Measurements from ENCODE around the gene KANSL1L. TPM values are rescaled to one million over a fixed set of nuclear protein-coding genes. Genes with fewer than 3 reads are reported as not detected.
"Not testable (repeated sequence)": the region's sequence is repeated elsewhere in the genome, so short reads cannot be mapped to it uniquely, and the experiment has no call there.

The KANSL1L gene
- total RNA-seq, 1 experiment from 2014 or later: 8.8 TPM

DNA sequence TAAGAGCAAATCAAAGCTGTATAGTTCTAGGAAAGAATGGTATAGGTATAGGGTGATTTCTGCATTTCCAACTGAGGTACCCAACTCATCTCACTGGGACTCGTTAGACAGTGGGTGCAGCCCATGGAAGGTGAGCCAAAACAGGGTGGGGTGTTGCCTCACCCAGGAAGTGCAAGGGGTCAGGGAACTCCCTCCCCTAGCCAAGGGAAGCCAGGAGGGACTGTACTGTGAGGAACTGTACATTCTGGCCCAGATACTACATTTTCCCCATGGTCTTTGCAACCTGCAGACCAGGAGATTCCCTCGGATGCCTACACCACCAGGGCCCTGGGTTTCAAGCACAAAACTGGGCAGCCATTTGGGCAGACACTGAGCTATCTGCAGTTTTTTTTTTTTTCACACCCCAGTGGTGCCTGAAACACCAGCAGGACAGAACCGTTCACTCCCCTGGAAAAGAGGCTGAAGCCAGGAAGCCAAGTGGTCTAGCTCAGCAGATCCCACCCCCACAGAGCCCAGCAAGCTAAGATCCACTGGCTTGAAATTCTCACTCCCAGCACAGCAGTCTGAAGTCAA is 9.9 kb upstream of the KANSL1L start:
- H3K36me3 ChIP-seq (ENCODE audit: low read depth); H3K4me1 ChIP-seq (replicated peaks; ENCODE audit: insufficient read depth); CTCF ChIA-PET; H3K4me3 ChIP-seq; H2AFZ ChIP-seq; H4K20me1 ChIP-seq (ENCODE audit: insufficient read depth); DNase-seq; H3K27me3 ChIP-seq (ENCODE audit: insufficient read depth, low read depth); H3K27ac ChIP-seq; intact Hi-C loops (cut with micrococcal nuclease; ENCODE audit: unreplicated experiment); H3K79me2 ChIP-seq (ENCODE audit: low read depth); BruUV-seq (replicated peaks); H3K9me3 ChIP-seq (ENCODE audit: insufficient read depth, low read depth); H3K4me2 ChIP-seq; H3F3A ChIP-seq (ENCODE audit: insufficient read depth, low read depth); H3K9me2 ChIP-seq (ENCODE audit: insufficient read depth): not testable (repeated sequence)
- POLR2A ChIA-PET (ENCODE audit: unreplicated experiment): interaction anchor here (0.6 kb wide), 1 partner anchor 9 kb away, joined by 7 read pairs; no protein-coding TSS in a partner anchor

DNA sequence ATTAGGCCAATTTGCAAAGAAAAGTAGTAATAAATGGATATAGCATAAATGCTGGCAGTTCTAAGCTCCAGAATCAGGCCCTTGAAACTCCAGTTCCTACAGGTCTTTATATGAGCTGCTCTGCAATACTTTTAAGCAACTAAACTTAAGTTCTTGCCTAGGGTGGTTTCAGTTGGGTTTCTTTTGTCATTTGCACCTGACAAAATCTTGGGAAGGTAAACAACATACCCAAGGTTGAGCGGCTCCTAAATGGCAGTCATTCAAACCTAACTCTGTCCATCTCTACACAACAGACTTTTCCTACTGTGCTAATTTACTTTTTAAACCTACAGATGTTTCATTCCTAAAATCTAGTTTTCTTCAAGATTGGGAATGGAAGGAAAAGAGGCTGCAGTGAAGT is 9.3 kb upstream of the KANSL1L start:
- BruUV-seq (replicated peaks): no TSS peak
- intact Hi-C loops (cut with micrococcal nuclease; ENCODE audit: unreplicated experiment): no loop called here
- Histone ChIP-seq H3F3A (ENCODE audit: insufficient read depth, low read depth) (no peaks in the 10 kb centered on the region), H3K4me2 (no peak overlapping the region), H3K4me3 (no peak overlapping the region), H3K27ac (no peak overlapping the region), H3K27me3 (ENCODE audit: insufficient read depth, low read depth) (no peaks in the 10 kb centered on the region), H3K79me2 (ENCODE audit: low read depth) (no peaks in the 10 kb centered on the region), H3K4me1 (replicated peaks; ENCODE audit: insufficient read depth) (no peaks in the 10 kb centered on the region), H4K20me1 (ENCODE audit: insufficient read depth) (no peaks in the 10 kb centered on the region), H2AFZ (no peak overlapping the region), H3K9me2 (ENCODE audit: insufficient read depth) (no peaks in the 10 kb centered on the region), H3K9me3 (ENCODE audit: insufficient read depth, low read depth) (no peaks in the 10 kb centered on the region), H3K36me3 (ENCODE audit: low read depth) (no peaks in the 10 kb centered on the region)
- DNase-seq: no peak
- TF ChIP-seq EZH2 (IDR thresholded peaks at IDR 0.05; ENCODE audit: low read depth): no peak
- TF ChIP-seq, protein P1, sequence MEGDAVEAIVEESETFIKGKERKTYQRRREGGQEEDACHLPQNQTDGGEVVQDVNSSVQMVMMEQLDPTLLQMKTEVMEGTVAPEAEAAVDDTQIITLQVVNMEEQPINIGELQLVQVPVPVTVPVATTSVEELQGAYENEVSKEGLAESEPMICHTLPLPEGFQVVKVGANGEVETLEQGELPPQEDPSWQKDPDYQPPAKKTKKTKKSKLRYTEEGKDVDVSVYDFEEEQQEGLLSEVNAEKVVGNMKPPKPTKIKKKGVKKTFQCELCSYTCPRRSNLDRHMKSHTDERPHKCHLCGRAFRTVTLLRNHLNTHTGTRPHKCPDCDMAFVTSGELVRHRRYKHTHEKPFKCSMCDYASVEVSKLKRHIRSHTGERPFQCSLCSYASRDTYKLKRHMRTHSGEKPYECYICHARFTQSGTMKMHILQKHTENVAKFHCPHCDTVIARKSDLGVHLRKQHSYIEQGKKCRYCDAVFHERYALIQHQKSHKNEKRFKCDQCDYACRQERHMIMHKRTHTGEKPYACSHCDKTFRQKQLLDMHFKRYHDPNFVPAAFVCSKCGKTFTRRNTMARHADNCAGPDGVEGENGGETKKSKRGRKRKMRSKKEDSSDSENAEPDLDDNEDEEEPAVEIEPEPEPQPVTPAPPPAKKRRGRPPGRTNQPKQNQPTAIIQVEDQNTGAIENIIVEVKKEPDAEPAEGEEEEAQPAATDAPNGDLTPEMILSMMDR (conservative IDR thresholded peaks at IDR 0.05): no peak
- POLR2A ChIA-PET (ENCODE audit: unreplicated experiment): no interaction called here
- CTCF ChIA-PET: no interaction called here

DNA sequence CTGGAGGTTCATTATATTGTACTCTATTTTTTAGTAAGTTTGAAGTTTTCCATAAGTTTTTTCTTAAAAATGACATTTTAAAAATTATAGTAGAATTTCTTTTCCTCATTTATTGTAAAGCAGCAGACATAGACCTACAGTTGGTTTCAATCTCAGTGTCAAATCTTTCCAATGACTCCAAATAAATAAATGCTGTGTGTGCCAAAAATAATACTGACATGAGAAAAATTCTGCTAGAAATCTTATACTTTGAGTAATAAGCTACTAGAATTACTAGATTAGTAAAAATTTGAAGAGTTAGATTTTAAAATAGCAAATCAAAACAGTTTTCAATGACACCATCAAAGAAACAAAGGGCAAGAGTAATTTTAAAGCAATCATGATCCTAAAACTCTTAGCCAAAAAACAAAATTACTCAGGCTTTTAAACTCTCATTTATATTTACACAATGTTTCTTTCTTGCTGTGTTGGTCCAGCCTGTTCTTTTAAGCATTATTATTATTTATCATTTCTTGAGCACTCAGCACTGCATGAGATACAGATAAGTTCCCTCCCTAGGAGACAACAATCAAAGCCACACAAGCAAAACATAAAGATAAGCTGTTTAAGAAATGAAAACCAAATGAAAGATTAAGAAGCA is 8.3 kb upstream of the KANSL1L start:
- no peak for TF ChIP-seq EZH2 (IDR thresholded peaks at IDR 0.05; ENCODE audit: low read depth)
- TF ChIP-seq, protein P1 (conservative IDR thresholded peaks at IDR 0.05): no peak
- Histone ChIP-seq H3K36me3 (ENCODE audit: low read depth) (no peaks in the 10 kb centered on the region), H3K4me1 (replicated peaks; ENCODE audit: insufficient read depth) (no peaks in the 10 kb centered on the region), H3K4me3 (no peak overlapping the region), H4K20me1 (ENCODE audit: insufficient read depth) (no peaks in the 10 kb centered on the region), H3K27me3 (ENCODE audit: insufficient read depth, low read depth) (no peaks in the 10 kb centered on the region), H3K27ac (no peak overlapping the region), H3K9me3 (ENCODE audit: insufficient read depth, low read depth) (no peaks in the 10 kb centered on the region), H3K79me2 (ENCODE audit: low read depth) (no peaks in the 10 kb centered on the region), H3K4me2 (no peak overlapping the region), H2AFZ (no peak overlapping the region), H3F3A (ENCODE audit: insufficient read depth, low read depth) (no peaks in the 10 kb centered on the region), H3K9me2 (ENCODE audit: insufficient read depth) (no peaks in the 10 kb centered on the region)
- POLR2A ChIA-PET (ENCODE audit: unreplicated experiment): no interaction called here
- CTCF ChIA-PET: no interaction called here
- intact Hi-C loops (cut with micrococcal nuclease; ENCODE audit: unreplicated experiment): no loop called here
- BruUV-seq (replicated peaks): no TSS peak
- DNase-seq: no peak

DNA sequence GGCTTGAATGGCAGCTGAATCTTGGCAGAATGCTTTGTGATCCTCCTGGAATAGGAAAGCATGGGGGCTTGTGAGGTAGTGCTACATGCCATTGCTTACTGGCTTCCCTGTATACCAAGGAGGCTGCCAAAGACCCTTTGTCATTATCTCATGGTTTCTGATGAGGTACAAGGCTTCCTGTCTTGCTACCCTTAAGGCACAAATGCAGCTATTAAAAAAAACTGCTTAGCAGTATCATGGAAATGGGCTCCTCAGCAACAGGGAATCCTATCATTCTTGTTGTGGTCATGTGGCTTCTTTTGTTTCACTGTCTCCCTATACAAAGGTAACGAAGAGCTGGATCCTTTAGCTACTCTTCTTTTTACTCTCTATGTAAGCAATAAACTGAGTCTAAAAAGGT is 6.6 kb upstream of the KANSL1L start:
- ChIA-PET CTCF (no interaction called here), POLR2A (ENCODE audit: unreplicated experiment) (no interaction called here)
- TF ChIP-seq, protein P1 (conservative IDR thresholded peaks at IDR 0.05): no peak
- TF ChIP-seq EZH2 (IDR thresholded peaks at IDR 0.05; ENCODE audit: low read depth): no peak
- Histone ChIP-seq H3K9me3 (ENCODE audit: insufficient read depth, low read depth) (no peaks in the 10 kb centered on the region), H3K79me2 (ENCODE audit: low read depth) (no peaks in the 10 kb centered on the region), H3F3A (ENCODE audit: insufficient read depth, low read depth) (no peaks in the 10 kb centered on the region), H3K4me1 (replicated peaks; ENCODE audit: insufficient read depth) (no peaks in the 10 kb centered on the region), H4K20me1 (ENCODE audit: insufficient read depth) (no peaks in the 10 kb centered on the region), H3K36me3 (ENCODE audit: low read depth) (no peaks in the 10 kb centered on the region), H3K4me3 (no peak overlapping the region), H3K27ac (no peak overlapping the region), H3K27me3 (ENCODE audit: insufficient read depth, low read depth) (no peaks in the 10 kb centered on the region), H2AFZ (no peak overlapping the region), H3K4me2 (no peak overlapping the region), H3K9me2 (ENCODE audit: insufficient read depth) (no peaks in the 10 kb centered on the region)
- no TSS peak for BruUV-seq (replicated peaks)
- no peak for DNase-seq
- intact Hi-C loops (cut with micrococcal nuclease; ENCODE audit: unreplicated experiment): no loop called here

DNA sequence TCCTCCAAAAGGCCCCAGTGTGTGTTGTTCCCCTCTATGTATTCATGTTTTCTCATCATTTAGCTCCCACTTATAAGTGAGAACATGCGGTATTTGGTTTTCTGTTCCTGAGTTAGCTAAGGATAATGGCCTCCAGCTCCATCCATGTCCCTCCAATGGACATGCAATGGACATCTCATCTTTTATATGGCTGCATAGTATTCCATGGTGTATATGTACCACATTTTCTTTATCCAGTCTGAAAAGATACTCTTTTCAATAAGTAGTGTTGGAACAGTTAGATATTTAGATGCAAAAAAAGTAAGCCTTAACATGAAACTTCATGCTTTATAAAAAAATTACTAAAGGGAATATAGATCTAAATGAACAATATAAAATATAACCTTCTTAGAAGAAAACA is 5.9 kb upstream of the KANSL1L start:
- intact Hi-C loops (cut with micrococcal nuclease; ENCODE audit: unreplicated experiment); H4K20me1 ChIP-seq (ENCODE audit: insufficient read depth); H3K27ac ChIP-seq; H3K4me3 ChIP-seq; BruUV-seq (replicated peaks); H3F3A ChIP-seq (ENCODE audit: insufficient read depth, low read depth); H3K79me2 ChIP-seq (ENCODE audit: low read depth); H3K4me2 ChIP-seq; H3K4me1 ChIP-seq (replicated peaks; ENCODE audit: insufficient read depth); CTCF ChIA-PET; H3K9me3 ChIP-seq (ENCODE audit: insufficient read depth, low read depth); H3K36me3 ChIP-seq (ENCODE audit: low read depth); H3K27me3 ChIP-seq (ENCODE audit: insufficient read depth, low read depth); POLR2A ChIA-PET (ENCODE audit: unreplicated experiment); DNase-seq; H3K9me2 ChIP-seq (ENCODE audit: insufficient read depth); H2AFZ ChIP-seq: not testable (repeated sequence)

Measured in PC-9 (cell line).